ENCODE results near the gene ARRDC5. TPM values are rescaled to one million over a fixed set of nuclear protein-coding genes. Genes with fewer than 3 reads are reported as not detected.
"Not testable (repeated sequence)": the region's sequence is repeated elsewhere in the genome, so short reads cannot be mapped to it uniquely, and the experiment has no call there.

ARRDC5 gene
- total RNA-seq (2014; rRNA removed; shearing (Covaris generic); ENCODE audit: low replicate concordance): not detected in 2 replicates

- DNase-seq (ENCODE audit: low read depth): no peak
- in situ Hi-C loops (cut with HindIII; ENCODE audit: low pct_unique_long_range_greater_than_20kb, low sequenced_read_pairs): no loop called here
These were observed at the start of gene ARRDC5 for GRCh38 chr19:4902796-4903195. TSS of gene ARRDC5 (minus strand) at chr19:4902896. CDS start at chr19:4902825, 71 bp downstream.

DNA sequence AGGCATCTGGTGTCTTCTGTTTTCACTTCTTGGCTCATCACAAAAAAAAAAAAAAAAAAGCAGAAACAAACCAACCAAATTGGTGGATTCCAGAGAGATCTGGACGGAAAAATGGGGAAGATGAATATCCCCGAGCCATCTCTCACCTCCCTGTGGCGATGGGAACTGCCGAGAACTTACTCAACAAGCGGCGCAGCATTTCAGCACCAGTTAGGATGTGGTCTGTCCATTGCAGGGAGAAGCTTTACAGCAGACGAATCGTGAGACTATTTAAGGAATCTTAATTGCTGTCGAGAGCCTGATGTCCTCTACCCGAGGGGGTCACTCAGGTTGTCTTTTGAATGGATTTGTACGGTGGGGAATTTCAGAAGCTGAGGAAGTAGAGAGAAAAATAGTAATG, 49.0 kb upstream of the ARRDC5 start:
- in situ Hi-C loops (cut with HindIII; ENCODE audit: low pct_unique_long_range_greater_than_20kb, low sequenced_read_pairs): no loop called here
- DNase-seq (ENCODE audit: low read depth): no peak

DNA sequence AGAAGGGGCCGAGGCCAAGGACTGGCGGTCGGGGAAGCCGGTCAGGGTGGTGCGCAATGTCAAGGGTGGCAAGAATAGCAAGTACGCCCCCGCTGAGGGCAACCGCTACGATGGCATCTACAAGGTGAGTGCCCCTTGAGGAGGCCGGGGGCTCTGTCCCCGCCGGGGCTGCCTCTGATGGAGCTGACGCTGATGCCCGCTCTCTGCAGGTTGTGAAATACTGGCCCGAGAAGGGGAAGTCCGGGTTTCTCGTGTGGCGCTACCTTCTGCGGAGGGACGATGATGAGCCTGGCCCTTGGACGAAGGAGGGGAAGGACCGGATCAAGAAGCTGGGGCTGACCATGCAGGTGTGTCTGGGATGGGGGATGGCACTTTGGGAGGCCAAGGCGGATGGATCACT, 48.0 kb upstream of the ARRDC5 start:
- in situ Hi-C loops (cut with HindIII; ENCODE audit: low pct_unique_long_range_greater_than_20kb, low sequenced_read_pairs); DNase-seq (ENCODE audit: low read depth): not testable (repeated sequence)

DNA sequence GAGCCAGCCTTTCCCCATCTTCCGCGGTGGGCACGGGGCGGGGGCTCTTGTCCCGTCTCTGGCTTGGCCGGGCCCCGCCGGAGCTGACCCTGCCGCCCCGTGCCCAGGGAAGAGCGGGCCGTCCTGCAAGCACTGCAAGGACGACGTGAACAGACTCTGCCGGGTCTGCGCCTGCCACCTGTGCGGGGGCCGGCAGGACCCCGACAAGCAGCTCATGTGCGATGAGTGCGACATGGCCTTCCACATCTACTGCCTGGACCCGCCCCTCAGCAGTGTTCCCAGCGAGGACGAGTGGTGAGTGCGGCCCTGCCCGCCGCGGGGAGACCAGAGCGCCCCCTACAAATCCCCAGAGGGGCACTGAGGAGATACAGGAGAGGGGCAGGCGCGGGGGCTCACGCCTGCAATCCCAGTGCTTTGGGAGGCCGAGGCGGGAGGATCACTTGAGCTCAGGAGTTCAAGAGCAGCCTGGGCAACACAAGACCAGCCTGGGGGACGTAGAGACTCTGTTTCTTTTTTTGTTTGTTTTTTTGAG, 39.0 kb upstream of the ARRDC5 start:
- DNase-seq (ENCODE audit: low read depth); in situ Hi-C loops (cut with HindIII; ENCODE audit: low pct_unique_long_range_greater_than_20kb, low sequenced_read_pairs): not testable (repeated sequence)

GRCh38 chr19:4939466-4939865, 36.8 kb upstream of the ARRDC5 start:
- no peak for DNase-seq (ENCODE audit: low read depth)
- in situ Hi-C loops (cut with HindIII; ENCODE audit: low pct_unique_long_range_greater_than_20kb, low sequenced_read_pairs): no loop called here

DNA sequence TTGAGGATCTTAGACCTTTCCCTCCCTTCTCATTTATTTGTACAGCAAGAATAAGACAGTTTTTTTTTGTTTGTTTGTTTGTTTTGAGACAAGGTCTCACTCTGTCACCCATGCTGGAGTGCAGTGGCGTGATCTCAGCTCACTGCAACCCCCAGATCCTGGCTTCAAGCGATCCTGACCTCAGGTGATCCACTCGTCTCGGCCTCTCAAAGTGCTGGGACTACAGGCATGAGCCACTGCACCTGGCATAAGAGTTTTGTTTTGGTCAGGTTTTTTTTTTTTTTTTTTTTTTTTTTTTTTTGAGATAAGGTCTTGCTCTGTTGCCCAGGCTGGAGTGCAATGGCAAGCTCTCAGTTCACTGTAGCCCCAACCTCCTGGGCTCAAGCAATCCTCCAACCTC, 35.8 kb upstream of the ARRDC5 start:
- in situ Hi-C loops (cut with HindIII; ENCODE audit: low pct_unique_long_range_greater_than_20kb, low sequenced_read_pairs); DNase-seq (ENCODE audit: low read depth): not testable (repeated sequence)

GRCh38 chr19:4937060-4937459, 34.4 kb upstream of the ARRDC5 start:
- in situ Hi-C loops (cut with HindIII; ENCODE audit: low pct_unique_long_range_greater_than_20kb, low sequenced_read_pairs): no loop called here

DNA sequence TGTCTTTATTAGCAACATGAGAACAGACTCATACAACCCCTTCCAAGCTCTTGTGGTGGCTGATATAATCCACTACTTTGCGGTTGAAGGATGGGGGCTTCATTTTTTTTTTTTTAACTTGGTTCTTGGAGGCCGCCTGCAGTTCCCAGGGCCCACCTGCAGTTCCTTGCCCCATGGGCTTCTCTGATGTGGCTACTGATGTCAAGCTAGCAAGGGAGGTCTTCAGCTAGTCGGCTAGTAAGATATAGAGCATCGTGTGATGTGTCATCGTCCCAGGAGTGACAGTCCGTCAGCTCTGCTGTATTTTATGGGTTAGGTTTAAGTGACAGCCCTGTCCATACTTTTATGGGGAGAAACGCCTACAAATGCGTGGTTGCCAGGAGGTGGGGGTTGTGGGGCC, 32.7 kb upstream of the ARRDC5 start:
- DNase-seq (ENCODE audit: low read depth): no peak
- in situ Hi-C loops (cut with HindIII; ENCODE audit: low pct_unique_long_range_greater_than_20kb, low sequenced_read_pairs): no loop called here

More at GRCh38 chr19:4937060-4937459, 34.4 kb upstream of the ARRDC5 start:
- no peak for DNase-seq (ENCODE audit: low read depth)

DNA sequence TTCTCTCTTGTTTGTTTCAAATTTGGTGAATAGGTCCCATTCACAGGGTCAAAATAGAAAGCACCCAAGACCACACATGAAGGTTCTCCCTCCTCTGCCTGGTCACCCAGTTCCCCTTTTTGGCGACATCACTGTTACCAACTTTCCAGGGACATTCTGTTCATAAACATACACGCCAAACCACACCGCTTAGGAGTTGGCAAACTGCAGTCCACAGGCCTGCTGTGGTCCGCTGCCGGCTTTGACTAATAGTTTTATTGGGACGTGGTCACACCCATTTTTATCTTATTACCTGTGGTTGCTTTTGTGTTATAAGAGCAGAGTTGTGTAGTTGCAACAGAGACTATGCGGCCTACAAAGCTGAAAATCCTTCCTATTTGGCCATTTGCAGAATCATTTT, 30.8 kb upstream of the ARRDC5 start:
- in situ Hi-C loops (cut with HindIII; ENCODE audit: low pct_unique_long_range_greater_than_20kb, low sequenced_read_pairs): no loop called here
- DNase-seq (ENCODE audit: low read depth): no peak

DNA sequence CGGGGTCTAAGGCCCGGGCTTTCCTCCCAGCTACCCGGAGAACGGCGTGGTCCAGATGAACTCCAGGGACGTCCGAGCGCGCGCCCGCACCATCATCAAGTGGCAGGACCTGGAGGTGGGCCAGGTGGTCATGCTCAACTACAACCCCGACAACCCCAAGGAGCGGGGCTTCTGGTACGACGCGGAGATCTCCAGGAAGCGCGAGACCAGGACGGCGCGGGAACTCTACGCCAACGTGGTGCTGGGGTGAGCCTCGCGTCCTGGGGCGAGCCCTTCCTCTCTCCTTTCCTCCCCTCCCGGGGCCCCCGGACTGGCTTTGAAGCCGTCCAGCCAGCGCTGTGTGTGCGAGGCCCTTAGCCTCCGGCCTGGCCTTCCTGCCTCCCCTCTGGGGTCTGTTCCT, 30.0 kb upstream of the ARRDC5 start:
- in situ Hi-C loops (cut with HindIII; ENCODE audit: low pct_unique_long_range_greater_than_20kb, low sequenced_read_pairs): no loop called here

GRCh38 chr19:4930664-4931063, 28.0 kb upstream of the ARRDC5 start:
- in situ Hi-C loops (cut with HindIII; ENCODE audit: low pct_unique_long_range_greater_than_20kb, low sequenced_read_pairs): no loop called here
- peak; percentile 84 for DNase-seq (ENCODE audit: low read depth)

More for the DNA sequence above, 30.0 kb upstream of the ARRDC5 start:
- no peak for DNase-seq (ENCODE audit: low read depth)

DNA sequence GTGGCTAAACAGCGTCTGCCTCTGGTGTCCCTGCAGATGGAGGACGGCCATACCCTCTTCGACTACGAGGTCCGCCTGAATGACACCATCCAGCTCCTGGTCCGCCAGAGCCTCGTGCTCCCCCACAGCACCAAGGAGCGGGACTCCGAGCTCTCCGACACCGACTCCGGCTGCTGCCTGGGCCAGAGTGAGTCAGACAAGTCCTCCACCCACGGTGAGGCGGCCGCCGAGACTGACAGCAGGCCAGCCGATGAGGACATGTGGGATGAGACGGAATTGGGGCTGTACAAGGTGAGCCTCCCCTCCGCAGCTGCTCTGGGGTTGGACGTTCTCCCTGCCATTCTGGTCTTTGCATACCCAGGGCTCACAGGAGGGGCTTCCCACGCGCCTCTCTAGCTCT, 26.5 kb upstream of the ARRDC5 start:
- no peak for DNase-seq (ENCODE audit: low read depth)
- in situ Hi-C loops (cut with HindIII; ENCODE audit: low pct_unique_long_range_greater_than_20kb, low sequenced_read_pairs): no loop called here

- in situ Hi-C loops (cut with HindIII; ENCODE audit: low pct_unique_long_range_greater_than_20kb, low sequenced_read_pairs): no loop called here
These were observed 20.6 kb upstream of the ARRDC5 start for GRCh38 chr19:4923276-4923747.

DNA sequence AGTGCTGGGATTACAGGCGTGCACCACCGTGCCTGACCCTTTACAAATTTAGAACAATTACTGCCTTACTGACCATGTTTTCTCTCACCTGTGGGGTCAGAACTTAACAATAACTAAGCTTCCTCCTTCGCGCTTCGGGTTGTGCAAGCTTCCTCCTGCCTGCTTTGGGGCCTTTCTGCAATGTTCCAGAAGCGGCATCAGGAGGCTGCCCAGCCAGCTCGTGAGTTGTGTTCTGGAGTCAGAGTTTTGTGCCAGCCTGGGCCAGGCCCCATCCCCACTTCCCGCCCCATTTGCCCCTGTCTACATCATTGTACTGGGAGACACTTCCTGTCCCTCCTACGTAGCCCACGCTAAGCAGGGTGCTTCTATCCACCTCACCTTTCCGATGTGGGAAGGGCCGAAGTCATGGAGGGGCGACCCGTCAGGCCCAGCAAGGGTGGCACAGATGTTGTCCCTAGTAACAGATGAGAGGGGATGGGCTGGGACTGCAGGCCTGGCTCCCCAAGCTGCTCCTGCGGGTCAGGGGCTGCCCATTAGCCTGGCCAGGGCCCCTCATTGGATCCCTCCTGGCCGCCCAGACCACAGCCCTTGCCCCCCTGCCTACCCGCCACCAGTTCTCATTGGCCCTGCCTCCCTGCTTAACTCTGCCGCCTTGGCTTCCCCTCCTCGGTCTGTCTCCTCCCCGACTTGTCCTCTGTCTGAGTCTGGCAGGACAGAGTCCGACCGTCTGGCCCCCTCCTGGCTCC, 20.0 kb upstream of the ARRDC5 start:
- DNase-seq (ENCODE audit: low read depth): no peak
- in situ Hi-C loops (cut with HindIII; ENCODE audit: low pct_unique_long_range_greater_than_20kb, low sequenced_read_pairs): no loop called here

More at GRCh38 chr19:4923276-4923747, 20.6 kb upstream of the ARRDC5 start:
- no peak for DNase-seq (ENCODE audit: low read depth)

DNA sequence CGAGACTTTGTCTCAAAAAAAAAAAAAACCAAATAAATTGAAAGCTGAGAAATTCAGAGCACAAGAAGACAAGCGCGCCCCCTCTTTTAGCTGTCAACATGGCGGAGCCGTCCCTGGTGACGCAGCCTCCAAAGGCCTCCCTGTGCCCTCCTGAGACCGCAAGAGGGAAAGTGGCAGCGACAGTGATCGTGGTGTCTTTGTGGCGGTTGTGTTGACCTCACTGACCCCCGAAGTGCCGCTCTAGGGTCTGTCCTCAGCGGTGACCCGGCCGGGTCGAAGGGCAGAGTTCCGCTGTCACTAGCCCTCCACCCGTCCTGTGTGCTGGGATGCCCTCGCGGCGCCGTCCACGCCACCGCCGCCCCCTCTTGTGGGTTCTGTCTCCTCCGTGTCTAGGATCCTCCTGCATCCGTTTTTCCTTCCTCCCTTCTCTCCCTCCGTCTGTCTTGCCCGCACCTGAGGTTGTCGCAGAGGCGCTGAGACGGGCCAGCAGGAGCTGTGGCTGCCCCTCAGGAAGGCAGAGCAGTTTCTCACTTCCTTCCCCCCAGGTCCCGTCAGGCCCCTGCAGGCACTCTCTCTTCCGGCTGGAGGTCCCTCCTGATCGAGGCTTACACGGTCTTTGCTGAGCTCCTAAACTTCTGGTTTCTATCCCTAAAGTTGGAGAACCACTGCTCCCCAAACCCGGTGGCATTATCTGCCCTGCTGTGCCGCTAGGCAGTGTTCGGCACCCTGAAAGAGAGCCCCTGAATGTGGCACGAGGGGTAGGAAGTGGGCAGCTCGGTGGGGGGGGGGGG, 13.8 kb upstream of the ARRDC5 start:
- in situ Hi-C loops (cut with HindIII; ENCODE audit: low pct_unique_long_range_greater_than_20kb, low sequenced_read_pairs): no loop called here
- no peak for DNase-seq (ENCODE audit: low read depth)

- in situ Hi-C loops (cut with HindIII; ENCODE audit: low pct_unique_long_range_greater_than_20kb, low sequenced_read_pairs): no loop called here
- peak; percentile 86 for DNase-seq (ENCODE audit: low read depth)
These were observed 12.2 kb upstream of the ARRDC5 start for GRCh38 chr19:4914736-4915501.

DNA sequence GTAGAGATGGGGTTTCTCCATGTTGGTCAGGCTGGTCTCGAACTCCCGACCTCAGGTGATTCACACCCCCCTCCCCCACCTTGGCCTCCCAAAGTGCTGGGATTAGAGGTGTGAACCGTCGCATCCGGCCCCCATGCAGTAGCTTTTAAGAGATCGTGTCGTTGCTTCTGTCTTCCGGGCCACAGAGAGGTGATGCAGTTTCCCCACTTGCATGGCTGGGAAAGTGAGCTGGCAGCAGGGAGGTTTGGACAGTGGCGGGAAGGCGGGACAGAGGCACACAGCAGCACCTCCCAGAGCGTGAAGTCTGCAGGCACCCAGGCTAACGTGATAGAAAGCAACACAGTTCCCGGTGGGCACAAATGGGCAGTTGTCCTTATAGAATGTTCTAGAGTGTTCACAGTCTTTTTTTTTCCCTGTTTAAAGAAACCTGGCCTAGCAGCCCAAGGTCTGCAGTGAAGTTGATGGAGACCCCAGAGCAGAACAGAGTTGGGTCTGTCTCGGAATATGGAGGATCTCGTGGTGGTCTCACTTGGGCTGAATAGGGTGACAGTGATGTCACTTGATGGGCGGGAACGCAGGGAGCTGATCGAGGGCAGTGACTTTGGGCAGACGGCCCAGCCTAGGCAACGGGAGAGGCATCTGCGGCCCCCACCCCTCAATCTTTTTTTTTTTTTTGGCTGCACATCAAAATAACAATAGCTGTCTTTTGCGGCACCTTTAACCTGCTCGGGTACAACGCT, 11.5 kb upstream of the ARRDC5 start:
- DNase-seq (ENCODE audit: low read depth): no peak
- in situ Hi-C loops (cut with HindIII; ENCODE audit: low pct_unique_long_range_greater_than_20kb, low sequenced_read_pairs): no loop called here

Measured in Caki2 (cell line).